HEK293 (cell line): ENCODE data around the gene BBS9.

Source experiments
- CTCF ChIA-PET: fragments of 350-600 bp; formaldehyde crosslinking; extraction: SDS; loops from one replicate; lab custom pipeline; 2021; ENCODE audit warnings: antibody characterized with exemption; lab: Yijun Ruan, JAX
- POLR2A ChIA-PET: fragments of 300-600 bp; formaldehyde crosslinking; extraction: SDS; loops from one replicate; lab custom pipeline; 2020; ENCODE audit warnings: antibody characterized with exemption, inconsistent platforms; lab: Yijun Ruan, JAX
- H3K27ac ChIP-seq: fragments of 200-500 bp; sonication (Bioruptor generic); 2 replicates; pipeline ENCODE4 v1.5.1; 2014; ENCODE audit warnings: low read depth, low read length, control low read depth, inconsistent platforms; ENCODE audit errors: extremely low read depth
- H3K36me3 ChIP-seq, 2 experiments: fragments of 200-500 bp in 1 of 2; sonication (Bioruptor generic) in 1 of 2; 1 replicate in 1 of 2; 2 replicates in 1 of 2; pipeline ENCODE4 v1.5.1; 2014 to 2017; ENCODE audit warnings: inconsistent platforms in 2 of 2, low read length in 2 of 2; ENCODE audit not compliant: control insufficient read depth in 2 of 2, insufficient read depth in 1 of 2
- H3K4me1 ChIP-seq: fragments of 200-500 bp; sonication (Bioruptor generic); 2 replicates; pipeline ENCODE4 v1.5.1; 2014; ENCODE audit warnings: mild to moderate bottlenecking, low read length, inconsistent platforms; ENCODE audit not compliant: control insufficient read depth, insufficient read depth
- H3K4me3 ChIP-seq: 2 replicates; pipeline ENCODE4 v1.5.1; 2011; ENCODE audit warnings: low read depth, mild to moderate bottlenecking, control low read depth, low read length, moderate library complexity
- H3K9me3 ChIP-seq: fragments of 200-500 bp; sonication (Bioruptor generic); 2 replicates; pipeline ENCODE4 v1.5.1; 2014; ENCODE audit warnings: low read depth, low read length, inconsistent platforms; ENCODE audit not compliant: control insufficient read depth, insufficient read depth
- GFI1B ChIP-seq: fragments of 450-650 bp; formaldehyde crosslinking; IDR thresholded peaks from 2 replicates; pipeline ENCODE4 v1.5.1; 2016; ENCODE audit warnings: missing biosample characterization, missing genetic modification characterization
- MYNN ChIP-seq: fragments of 450-650 bp; formaldehyde crosslinking; IDR thresholded peaks from 2 replicates; pipeline ENCODE4 v1.5.1; 2016; ENCODE audit warnings: missing biosample characterization, missing genetic modification characterization, borderline replicate concordance
- MZF1 ChIP-seq: fragments of 450-650 bp; formaldehyde crosslinking; IDR thresholded peaks from 2 replicates; pipeline ENCODE4 v1.5.1; 2017; ENCODE audit warnings: missing biosample characterization, missing genetic modification characterization, borderline replicate concordance
- YY2 ChIP-seq: fragments of 450-650 bp; formaldehyde crosslinking; IDR thresholded peaks from 2 replicates; pipeline ENCODE4 v1.5.1; 2016; ENCODE audit warnings: missing biosample characterization, missing genetic modification characterization
- ZEB2 ChIP-seq: fragments of 450-650 bp; formaldehyde crosslinking; IDR thresholded peaks from 2 replicates; pipeline ENCODE4 v1.5.1; 2016; ENCODE audit warnings: missing biosample characterization, missing genetic modification characterization
- ZFHX2 ChIP-seq: fragments of 450-650 bp; formaldehyde crosslinking; conservative IDR thresholded peaks from 2 replicates; pipeline ENCODE4 v1.5.1; 2016; ENCODE audit warnings: missing biosample characterization, missing genetic modification characterization
- ZNF138 ChIP-seq: fragments of 450-650 bp; formaldehyde crosslinking; IDR thresholded peaks from 2 replicates; pipeline ENCODE4 v1.5.1; 2016; ENCODE audit warnings: missing biosample characterization, missing genetic modification characterization, borderline replicate concordance
- ZNF214 ChIP-seq: fragments of 450-650 bp; formaldehyde crosslinking; IDR thresholded peaks from 2 replicates; pipeline ENCODE4 v1.5.1; 2017; ENCODE audit warnings: missing biosample characterization, mild to moderate bottlenecking, missing genetic modification characterization, borderline replicate concordance
- ZNF544 ChIP-seq: fragments of 450-650 bp; formaldehyde crosslinking; IDR thresholded peaks from 2 replicates; pipeline ENCODE4 v1.5.0; 2017; ENCODE audit warnings: missing biosample characterization, missing genetic modification characterization
- ZNF626 ChIP-seq: fragments of 450-650 bp; sonication (Bioruptor Pico); formaldehyde crosslinking; IDR thresholded peaks from 2 replicates; pipeline ENCODE4 v1.5.1; 2018; ENCODE audit warnings: missing biosample characterization, missing genetic modification characterization, inconsistent platforms
- ZNF658 ChIP-seq: fragments of 450-650 bp; formaldehyde crosslinking; IDR thresholded peaks from 2 replicates; pipeline ENCODE4; 2016; ENCODE audit warnings: missing biosample characterization, missing genetic modification characterization
- ZNF791 ChIP-seq: fragments of 450-650 bp; formaldehyde crosslinking; IDR thresholded peaks from 2 replicates; pipeline ENCODE4 v1.5.1; 2016; ENCODE audit warnings: missing biosample characterization, missing genetic modification characterization
- ZSCAN16 ChIP-seq: fragments of 450-650 bp; formaldehyde crosslinking; IDR thresholded peaks from 2 replicates; pipeline ENCODE4 v1.5.1; 2016; ENCODE audit warnings: missing biosample characterization, missing genetic modification characterization
- TF ChIP-seq, protein P1 (sequence below): fragments of 450-650 bp; formaldehyde crosslinking; IDR thresholded peaks from 2 replicates; pipeline ENCODE4 v1.5.1; 2016; ENCODE audit warnings: missing biosample characterization, missing genetic modification characterization, borderline replicate concordance
- TF ChIP-seq, protein P2 (sequence below): fragments of 450-650 bp; formaldehyde crosslinking; IDR thresholded peaks from 2 replicates; pipeline ENCODE4 v1.5.0; 2017; ENCODE audit warnings: missing biosample characterization, missing genetic modification characterization, borderline replicate concordance
- TF ChIP-seq, protein P3 (sequence below): fragments of 450-650 bp; formaldehyde crosslinking; IDR thresholded peaks from 2 replicates; pipeline ENCODE4 v1.5.1; 2016; ENCODE audit warnings: missing biosample characterization, missing genetic modification characterization
- TF ChIP-seq, protein P4 (sequence below): fragments of 450-650 bp; formaldehyde crosslinking; IDR thresholded peaks from 2 replicates; pipeline ENCODE4 v1.5.1; 2017; ENCODE audit warnings: missing biosample characterization, missing genetic modification characterization
- TF ChIP-seq, protein P5 (sequence below): fragments of 450-650 bp; formaldehyde crosslinking; conservative IDR thresholded peaks from 2 replicates; pipeline ENCODE4 v1.5.1; 2016; ENCODE audit warnings: low read depth, missing biosample characterization, missing genetic modification characterization

BBS9 gene

DNA sequence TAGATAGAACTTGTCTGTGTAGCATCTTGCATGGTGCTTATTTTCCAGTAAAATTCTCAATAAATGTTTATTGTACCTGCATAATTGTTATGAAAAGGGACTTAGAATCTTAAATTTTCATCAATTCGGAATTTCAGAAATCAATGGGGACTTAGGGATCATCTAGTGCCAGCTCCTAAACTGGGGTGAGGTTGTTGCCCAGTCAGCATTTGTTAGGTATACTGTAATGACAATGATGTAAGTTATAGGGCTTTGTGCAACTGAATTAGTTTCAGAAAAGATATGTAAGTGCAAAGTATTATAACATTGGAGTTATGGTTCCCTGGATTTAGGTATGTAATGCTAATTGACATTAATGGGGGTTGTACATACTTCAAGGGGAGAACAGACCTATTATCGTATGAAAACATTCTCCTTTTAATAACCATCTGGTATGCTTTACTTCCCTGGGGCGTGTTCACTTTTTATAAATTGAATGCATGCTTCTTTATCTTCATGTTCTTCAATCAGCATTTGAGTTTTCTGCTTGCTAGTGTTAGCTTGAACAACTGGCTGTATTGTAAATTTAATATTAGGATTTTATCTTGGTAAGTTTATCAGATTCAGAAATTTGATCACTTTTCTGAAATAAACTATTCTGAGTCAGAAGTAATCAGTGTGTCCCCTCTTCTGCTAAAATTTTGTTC, 270.3 kb downstream of the BBS9 start:
- Histone ChIP-seq H3K4me1 (no peaks in the 10 kb centered on the region; the same call in 1 of the 2 replicates), H3K36me3 (no peaks in the 10 kb centered on the region), H3K27ac (no peak overlapping the region), H3K9me3 (no peaks in the 10 kb centered on the region), H3K4me3 (no peak overlapping the region)
- TF ChIP-seq GFI1B (tag by site-specific recombination) = no peak
- no peak for TF ChIP-seq MZF1 (tag by site-specific recombination)
- TF ChIP-seq ZEB2 = no peak
- no peak for TF ChIP-seq ZSCAN16 (tag by site-specific recombination)
- no peak for TF ChIP-seq ZNF138
- no peak for TF ChIP-seq ZNF658 (tag by site-specific recombination)
- TF ChIP-seq, protein P1, sequence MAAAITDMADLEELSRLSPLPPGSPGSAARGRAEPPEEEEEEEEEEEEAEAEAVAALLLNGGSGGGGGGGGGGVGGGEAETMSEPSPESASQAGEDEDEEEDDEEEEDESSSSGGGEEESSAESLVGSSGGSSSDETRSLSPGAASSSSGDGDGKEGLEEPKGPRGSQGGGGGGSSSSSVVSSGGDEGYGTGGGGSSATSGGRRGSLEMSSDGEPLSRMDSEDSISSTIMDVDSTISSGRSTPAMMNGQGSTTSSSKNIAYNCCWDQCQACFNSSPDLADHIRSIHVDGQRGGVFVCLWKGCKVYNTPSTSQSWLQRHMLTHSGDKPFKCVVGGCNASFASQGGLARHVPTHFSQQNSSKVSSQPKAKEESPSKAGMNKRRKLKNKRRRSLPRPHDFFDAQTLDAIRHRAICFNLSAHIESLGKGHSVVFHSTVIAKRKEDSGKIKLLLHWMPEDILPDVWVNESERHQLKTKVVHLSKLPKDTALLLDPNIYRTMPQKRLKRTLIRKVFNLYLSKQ (tag by site-specific recombination) = no peak
- ChIA-PET POLR2A (no interaction called here), CTCF (interaction anchor here (1.0 kb wide), 1 partner anchor 60 kb away, joined by 3 read pairs; no protein-coding TSS in a partner anchor)

DNA sequence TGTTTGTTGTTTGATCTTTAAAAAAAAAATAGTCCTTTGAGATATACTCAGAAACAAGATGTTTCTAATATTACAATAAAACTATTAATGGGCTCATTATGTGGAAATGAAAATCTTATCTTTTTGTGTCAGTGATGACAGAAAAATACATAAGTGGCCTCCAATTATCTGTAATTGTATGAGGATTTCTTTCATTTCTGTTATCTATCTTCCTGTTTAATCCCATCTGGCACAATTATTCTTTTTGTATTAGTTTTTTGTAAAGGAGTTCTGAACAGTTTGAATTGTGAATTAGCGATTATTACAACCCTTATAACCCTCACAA, 270.8 kb downstream of the BBS9 start:
- no peak overlapping the region for H3K4me3 ChIP-seq
- H3K4me1 ChIP-seq = no peaks in the 10 kb centered on the region; the same call in 1 of the 2 replicates
- TF ChIP-seq ZNF626 (tag by site-specific recombination) (no peak), ZNF214 (no peak), ZFHX2 (no peak), MYNN (no peak), ZNF791 (no peak), YY2 (tag by site-specific recombination) (no peak), ZNF544 (no peak)
- TF ChIP-seq, protein P2, sequence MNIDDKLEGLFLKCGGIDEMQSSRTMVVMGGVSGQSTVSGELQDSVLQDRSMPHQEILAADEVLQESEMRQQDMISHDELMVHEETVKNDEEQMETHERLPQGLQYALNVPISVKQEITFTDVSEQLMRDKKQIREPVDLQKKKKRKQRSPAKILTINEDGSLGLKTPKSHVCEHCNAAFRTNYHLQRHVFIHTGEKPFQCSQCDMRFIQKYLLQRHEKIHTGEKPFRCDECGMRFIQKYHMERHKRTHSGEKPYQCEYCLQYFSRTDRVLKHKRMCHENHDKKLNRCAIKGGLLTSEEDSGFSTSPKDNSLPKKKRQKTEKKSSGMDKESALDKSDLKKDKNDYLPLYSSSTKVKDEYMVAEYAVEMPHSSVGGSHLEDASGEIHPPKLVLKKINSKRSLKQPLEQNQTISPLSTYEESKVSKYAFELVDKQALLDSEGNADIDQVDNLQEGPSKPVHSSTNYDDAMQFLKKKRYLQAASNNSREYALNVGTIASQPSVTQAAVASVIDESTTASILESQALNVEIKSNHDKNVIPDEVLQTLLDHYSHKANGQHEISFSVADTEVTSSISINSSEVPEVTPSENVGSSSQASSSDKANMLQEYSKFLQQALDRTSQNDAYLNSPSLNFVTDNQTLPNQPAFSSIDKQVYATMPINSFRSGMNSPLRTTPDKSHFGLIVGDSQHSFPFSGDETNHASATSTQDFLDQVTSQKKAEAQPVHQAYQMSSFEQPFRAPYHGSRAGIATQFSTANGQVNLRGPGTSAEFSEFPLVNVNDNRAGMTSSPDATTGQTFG (tag by site-specific recombination) = no peak
- TF ChIP-seq, protein P3, sequence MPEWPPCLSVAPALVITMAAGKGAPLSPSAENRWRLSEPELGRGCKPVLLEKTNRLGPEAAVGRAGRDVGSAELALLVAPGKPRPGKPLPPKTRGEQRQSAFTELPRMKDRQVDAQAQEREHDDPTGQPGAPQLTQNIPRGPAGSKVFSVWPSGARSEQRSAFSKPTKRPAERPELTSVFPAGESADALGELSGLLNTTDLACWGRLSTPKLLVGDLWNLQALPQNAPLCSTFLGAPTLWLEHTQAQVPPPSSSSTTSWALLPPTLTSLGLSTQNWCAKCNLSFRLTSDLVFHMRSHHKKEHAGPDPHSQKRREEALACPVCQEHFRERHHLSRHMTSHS = no peak
- TF ChIP-seq, protein P4, sequence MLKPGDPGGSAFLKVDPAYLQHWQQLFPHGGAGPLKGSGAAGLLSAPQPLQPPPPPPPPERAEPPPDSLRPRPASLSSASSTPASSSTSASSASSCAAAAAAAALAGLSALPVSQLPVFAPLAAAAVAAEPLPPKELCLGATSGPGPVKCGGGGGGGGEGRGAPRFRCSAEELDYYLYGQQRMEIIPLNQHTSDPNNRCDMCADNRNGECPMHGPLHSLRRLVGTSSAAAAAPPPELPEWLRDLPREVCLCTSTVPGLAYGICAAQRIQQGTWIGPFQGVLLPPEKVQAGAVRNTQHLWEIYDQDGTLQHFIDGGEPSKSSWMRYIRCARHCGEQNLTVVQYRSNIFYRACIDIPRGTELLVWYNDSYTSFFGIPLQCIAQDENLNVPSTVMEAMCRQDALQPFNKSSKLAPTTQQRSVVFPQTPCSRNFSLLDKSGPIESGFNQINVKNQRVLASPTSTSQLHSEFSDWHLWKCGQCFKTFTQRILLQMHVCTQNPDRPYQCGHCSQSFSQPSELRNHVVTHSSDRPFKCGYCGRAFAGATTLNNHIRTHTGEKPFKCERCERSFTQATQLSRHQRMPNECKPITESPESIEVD (tag by site-specific recombination) = no peak
- TF ChIP-seq, protein P5, sequence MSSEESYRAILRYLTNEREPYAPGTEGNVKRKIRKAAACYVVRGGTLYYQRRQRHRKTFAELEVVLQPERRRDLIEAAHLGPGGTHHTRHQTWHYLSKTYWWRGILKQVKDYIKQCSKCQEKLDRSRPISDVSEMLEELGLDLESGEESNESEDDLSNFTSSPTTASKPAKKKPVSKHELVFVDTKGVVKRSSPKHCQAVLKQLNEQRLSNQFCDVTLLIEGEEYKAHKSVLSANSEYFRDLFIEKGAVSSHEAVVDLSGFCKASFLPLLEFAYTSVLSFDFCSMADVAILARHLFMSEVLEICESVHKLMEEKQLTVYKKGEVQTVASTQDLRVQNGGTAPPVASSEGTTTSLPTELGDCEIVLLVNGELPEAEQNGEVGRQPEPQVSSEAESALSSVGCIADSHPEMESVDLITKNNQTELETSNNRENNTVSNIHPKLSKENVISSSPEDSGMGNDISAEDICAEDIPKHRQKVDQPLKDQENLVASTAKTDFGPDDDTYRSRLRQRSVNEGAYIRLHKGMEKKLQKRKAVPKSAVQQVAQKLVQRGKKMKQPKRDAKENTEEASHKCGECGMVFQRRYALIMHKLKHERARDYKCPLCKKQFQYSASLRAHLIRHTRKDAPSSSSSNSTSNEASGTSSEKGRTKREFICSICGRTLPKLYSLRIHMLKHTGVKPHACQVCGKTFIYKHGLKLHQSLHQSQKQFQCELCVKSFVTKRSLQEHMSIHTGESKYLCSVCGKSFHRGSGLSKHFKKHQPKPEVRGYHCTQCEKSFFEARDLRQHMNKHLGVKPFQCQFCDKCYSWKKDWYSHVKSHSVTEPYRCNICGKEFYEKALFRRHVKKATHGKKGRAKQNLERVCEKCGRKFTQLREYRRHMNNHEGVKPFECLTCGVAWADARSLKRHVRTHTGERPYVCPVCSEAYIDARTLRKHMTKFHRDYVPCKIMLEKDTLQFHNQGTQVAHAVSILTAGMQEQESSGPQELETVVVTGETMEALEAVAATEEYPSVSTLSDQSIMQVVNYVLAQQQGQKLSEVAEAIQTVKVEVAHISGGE (tag by site-specific recombination) = no peak
- TF ChIP-seq, all 188 proteins: peak for 0
- ChIA-PET CTCF (no interaction called here), POLR2A (no interaction called here)
- Histone ChIP-seq H3K27ac (no peak overlapping the region), H3K36me3 (no peaks in the 10 kb centered on the region), H3K9me3 (no peaks in the 10 kb centered on the region)
